NCI-H345 treated with DMSO at 0.1 percent for 48 hours (cell line): Measurements from ENCODE around the gene B4GALT1.

Experiments used
- DNase-seq: peaks from one replicate; lab custom pipeline; 2025; ENCODE audit not compliant: unreplicated experiment; lab: John Stamatoyannopoulos, UW

B4GALT1 gene

DNA sequence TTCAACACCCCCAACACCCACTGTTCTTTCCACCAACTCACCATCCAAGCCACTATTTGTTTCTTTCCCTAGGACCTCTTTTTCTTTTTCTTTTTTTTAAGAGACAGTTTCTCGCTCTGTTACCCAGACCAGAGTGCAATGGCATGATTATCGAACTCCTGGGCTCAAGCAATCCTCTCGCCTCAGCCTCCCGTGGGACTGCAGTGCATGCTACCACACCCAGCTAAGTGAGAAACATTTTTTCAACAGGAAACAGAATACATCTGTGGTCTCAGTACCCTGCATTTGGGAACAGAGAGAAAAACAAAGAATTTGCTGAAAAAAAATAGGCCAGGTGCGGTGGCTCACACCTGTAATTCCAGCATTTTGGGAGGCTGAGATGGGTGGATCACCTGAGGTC lies 24.6 kb downstream of the B4GALT1 start:
- DNase-seq = no peak

DNA sequence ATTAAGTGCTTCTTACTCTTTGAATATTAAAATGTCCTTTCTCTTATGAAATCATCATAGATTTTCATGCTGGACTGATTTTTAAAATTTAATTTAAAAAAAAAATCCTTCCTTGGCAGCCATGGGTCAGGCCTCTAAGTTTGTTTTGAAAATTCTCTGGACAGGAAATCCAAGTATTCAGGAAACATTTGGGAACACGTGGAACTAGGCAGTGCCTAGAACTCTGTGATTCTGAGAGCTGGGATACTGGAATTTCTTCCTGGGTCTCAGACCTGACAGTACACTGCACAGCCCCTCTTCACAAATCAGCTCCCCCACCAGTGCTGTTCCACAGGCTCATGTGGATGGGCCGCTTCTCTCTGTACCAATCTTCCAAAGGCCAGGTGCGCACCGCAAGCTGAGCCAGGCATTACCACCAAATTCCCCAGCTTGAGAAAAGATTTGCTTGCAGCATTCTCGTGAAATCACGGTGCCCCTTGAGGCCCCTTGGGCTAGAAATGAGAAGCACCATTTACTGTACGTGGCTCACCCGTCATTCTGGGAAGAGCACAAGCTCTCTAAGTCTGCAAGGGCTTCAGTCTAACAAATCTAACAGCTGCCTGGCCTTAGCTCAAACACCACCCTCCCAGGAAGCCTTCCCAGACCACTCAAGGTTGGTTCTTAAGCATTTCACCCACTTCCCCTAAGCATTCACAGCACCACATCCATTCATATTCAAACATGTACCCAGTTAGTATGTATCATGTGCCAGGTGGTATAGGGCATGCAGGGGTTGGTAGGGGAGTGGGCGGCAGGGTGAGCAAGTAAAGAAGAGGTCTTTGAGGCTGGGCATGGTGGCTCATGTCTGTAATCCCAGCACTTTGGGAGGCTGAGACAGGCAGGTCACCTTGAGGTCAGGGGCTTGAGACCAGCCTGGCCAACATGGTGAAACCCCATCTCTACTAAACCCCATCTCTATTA lies 26.5 kb downstream of the B4GALT1 start:
- DNase-seq = no peak

DNA sequence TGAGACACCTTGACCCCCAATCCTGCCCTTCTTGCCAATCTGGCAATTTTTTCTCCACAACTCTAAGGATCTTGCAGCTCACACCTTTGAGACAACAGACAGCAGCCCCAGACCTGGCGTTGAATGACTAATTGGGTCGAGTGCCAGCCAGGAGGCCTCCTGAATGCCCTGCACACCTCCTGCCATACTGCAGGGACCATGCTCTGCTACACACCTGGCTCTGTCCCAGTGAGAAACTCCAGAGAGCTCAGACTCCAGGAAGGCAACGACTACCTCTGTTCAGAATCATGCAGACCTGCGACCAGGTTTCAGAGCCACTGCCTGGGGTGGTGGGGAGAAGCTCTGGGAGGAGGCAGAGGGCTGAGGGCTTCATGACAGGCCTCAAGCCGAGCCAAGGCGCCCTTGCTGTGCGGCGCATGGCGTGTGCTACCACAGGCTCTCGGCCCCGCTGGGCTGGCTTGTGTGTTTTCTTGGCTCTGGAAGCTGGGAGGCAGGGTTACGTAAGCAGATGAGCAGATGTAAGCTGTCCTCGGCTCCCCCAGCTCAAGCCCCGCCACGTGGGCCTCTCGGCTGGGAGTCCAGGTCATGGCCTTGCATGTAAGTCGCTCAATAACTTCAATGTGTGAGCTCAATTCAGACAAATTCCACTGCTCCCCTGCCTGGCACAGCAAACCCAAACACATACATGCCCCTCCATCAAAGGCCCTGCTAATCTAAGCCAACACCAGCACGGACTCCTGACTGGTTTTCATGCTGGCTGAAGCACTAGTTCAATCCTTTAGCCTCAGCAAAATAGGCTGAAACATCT lies 27.5 kb downstream of the B4GALT1 start:
- no peak for DNase-seq

DNA sequence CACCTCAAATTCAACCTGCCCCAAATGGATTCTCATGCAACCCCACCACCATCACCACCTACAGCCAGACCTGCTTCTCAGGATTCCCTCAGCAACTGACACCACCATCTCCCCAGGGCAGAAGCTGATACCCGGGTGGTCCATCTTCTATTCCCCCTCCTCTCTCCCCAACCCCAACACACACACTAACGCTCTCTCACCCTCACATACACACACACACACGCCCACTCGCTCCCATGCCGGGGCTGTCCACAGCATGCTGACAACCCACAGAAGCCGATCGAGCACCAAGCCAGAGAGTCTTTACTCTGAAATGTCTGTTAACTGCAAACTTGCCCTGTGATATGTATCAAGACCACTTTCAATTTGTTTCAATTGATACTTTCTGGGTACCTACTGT lies 28.4 kb downstream of the B4GALT1 start:
- no peak for DNase-seq

DNA sequence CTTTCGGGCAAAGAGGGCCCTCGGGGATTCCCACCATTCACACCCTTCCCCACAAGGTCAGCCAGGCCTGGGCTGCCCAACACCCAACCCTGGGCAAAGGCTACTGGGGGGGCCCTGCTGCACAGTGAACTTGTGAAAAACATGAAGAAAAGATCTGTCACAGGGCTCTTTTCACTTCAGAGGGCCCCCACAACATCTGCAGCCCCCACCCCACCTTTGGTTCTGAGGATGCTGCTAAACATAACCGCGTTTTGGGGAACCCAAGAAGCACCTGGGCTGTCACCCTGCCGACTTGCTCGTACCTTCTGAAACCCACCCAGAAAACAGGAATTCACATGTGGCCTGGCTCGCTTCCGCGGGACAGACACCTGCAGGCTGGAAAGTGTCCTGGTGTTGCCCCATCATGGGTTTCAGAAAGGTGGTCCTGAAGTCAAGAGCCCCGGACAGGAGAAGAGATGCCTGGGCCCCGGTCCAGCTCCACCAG lies 29.3 kb downstream of the B4GALT1 start:
- DNase-seq = no peak

DNA sequence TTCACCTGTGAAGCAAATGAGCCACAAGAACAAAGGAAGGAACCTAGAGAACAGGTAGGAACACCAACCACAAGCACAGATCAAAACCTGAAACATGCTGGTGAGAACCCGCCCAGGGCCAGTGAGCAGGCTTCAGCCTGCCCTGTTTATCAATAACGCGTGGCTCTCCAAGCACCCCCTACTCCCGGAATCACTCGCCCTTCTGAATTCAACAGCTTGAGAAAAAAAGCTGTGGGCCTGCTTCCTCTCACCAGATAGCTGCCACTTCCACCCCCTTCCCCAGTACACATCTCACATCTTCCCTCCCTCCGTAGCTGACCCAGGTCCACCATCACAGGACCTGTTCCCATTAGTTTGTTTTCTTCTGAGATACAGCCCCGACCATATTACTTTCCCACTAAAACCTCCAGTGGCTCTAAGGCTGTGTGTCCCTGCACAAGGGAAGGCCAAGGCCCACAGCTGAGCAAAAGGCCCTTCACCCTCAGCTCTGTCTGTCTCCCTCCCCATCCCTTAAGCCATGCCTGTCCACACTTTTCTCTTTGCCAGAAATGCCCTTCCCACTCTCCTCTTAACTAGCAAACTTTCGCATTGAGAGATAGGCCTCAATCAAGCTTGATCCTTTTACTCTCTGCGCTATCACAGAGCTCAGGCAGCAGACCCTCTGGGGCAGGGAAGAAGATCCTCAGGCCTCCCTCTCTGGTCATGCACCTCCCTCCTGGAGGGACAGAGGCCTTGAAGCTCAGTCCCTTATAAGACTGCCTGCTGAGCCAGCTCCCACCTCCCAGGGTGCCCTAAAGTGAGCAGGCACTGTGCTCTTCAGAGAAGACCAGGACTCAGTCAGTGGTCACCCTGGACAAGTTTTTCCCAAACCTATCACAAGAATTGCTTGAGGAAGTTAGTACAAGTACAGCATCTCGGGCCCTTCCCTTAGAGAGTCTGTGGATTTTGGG lies 30.1 kb downstream of the B4GALT1 start:
- no peak for DNase-seq

DNA sequence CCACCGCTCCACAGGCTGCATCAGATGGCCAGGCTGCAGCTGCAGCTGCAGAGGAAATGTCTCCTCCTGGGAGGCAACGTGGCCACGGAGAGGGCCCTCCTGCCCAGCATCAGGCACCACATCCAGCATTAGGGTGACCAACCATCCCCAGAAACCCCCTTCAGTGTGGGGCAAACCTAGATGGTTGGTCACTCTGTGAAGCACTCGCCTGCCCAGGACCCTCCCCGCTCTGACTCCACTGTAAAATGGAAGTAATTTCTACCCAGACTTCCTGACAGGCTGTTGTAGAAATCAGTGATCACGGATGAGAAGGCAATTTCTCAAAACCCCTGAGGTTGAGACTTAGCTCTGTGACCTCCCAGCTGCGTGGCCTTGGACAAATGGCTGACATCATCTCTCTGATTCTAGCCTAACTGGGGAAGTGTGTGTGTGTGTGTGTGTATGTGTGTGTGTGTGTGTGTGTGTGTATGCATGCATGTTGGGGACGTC lies 31.6 kb downstream of the B4GALT1 start:
- DNase-seq = no peak

DNA sequence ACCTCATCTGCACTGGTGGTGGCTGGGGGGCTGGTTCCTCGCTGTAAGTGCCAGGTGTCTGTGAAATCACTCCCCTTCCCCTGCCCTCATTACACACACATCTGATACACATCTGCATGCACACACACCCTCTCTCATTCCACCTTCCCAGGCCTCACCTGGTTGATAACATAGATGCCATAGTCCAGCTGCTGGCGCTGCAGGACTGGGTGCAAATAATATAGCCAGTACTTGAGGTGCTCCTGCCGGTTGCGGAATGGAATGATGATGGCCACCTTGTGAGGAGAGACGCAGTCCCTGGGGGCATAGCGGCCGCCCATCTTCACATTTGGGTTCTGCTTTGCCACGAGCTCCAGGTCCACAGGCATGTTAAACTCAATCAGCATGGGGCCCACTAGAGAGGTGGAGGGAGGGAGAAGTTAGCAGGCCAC lies 32.1 kb downstream of the B4GALT1 start:
- DNase-seq = no peak

DNA sequence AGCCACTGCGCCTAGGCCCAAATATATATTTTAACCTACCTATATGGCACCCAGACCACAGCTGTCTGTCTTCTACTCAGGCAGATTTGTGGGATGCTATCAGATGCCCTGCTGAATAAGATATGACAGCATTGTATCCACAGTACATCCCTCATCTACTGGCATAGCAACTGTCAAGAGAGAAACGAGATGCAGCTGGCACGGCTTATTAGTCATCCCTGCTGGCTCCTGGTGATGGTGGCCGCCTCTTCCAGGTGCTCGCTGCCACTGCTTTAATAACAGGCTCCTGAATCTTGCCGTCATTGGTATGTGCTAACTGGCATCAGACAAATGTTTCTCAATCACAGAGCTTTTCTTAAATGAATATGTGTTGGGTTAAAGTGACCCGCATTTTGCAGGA lies 34.0 kb downstream of the B4GALT1 start:
- no peak for DNase-seq

DNA sequence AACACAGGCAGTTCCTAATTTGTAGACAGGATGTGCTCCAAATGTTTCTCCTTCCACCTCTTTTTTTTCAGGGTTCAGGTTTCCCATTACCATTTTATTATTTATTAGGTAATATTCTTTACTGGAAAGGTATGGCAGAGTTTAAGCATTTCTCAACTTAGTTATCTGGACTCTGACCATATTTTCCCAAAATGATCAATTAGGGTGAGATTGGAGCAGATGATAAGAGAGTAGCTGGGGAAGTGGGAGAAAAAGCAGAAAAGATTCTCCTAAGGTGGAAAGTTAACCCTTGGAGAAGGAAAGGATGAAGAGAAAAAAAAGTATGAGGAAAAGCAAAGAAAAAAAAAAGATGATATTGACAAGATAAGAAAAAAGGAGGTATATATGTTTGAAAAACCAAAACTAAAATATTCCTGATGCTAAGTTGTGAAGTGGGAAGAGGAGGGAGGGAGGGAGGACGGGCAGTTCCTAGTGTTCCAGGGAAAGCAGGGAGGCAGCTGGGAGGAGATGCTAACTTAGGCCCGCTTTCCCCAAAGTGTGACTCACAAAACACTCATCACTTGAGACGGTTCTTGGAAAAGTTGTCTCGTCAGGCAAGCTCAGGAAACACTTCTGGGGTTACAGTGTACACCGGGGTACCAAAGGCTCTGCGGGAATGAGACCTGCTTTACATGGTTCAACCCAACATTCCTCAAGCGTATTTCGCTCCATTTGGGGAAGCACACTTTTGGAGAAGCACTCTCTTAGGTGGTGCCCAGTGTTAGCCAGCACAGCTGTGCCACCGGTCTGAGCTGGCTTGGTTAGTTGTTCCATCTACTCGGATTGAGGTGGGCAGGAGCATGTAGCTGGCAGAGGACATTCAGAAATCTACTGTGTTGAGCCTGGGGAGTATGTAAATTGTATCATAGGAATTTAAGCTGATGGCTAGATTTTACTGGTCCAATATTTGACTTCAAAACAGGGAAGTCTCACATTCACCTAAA lies 35.1 kb downstream of the B4GALT1 start:
- no peak for DNase-seq

DNA sequence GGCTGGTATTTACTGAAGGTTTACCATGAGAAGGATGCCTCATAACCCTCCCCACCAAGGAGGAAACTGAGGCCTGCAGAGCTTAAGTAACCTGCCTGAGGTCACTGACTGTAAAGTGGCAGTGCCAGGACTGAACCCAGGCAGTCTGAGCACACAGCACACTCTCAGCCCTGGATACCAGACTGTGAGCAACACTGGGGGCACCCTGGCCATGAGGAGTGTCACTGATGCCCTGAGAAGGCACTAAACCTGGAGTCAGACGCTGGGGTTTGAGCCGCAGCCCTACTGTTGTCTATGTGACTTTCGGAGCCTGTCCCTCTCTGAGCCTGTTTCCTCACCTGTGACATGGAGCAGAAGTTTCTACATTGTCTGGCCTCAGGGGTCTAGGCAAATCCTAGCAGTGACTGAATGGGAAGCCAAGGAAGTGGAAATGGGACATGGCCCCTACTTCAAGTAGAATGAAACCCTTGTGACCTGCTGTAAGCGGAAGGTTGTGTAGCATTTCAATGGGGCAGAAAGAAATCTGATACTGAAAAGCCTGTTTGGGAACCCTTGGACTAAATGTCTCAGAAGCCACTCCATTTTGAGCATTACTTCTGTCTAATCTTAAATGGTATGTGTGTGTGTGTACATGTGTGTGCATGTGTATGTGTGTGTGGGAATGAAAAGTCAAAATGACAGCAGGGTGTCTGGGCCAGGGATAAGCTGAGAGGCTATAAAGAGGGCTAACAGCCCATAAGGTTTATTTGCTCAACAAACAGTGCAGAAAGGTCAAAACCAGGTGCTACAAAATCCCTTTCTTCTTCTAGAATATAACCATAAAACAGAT lies 36.0 kb downstream of the B4GALT1 start:
- DNase-seq = no peak

DNA sequence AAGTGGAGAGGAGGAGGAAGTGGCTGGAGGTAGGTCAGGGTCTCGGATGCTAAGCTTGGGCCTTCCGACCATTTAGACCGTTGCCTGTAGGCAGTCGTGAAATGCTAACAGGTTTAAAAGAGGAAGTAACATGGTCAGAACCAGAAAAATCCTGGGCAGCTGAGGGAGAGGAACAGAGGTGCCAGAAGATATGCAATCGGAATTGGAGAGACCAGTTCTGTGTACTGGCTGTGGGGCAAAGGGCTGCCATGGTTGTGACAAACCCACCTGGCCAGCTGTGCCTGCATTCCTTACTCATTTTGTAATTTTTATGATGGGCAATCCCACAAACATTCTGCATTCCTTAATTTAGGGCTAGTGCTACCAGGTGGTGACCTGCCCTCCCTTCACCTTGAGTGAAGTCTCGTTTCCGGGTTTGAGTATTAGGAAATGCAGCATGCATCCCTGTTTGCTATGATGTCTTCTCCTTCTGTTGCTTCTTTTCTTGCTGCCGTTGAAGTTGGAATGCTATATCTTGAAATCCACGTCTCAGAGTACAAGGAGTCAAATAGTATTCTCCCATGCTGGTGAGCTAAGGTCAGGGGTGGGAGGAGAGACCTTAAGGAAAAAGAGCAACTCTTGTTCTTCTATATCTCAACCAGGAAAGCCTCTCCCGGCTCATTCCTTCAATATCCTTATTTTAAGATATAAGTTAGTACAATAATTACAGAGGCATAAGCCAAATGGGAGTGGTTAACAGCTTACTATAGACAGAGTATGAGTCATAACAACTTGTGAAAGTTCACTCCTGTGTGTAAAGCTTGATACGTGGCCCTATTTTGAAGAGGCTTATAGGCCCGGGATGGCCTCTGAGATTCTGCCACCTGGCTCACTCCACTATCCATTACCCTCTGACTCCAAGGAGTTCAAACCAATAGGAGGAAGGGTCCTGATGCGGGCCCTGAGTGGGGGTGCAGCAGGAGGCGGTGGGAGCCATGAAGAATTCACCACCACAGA lies 37.0 kb downstream of the B4GALT1 start:
- DNase-seq = no peak

DNA sequence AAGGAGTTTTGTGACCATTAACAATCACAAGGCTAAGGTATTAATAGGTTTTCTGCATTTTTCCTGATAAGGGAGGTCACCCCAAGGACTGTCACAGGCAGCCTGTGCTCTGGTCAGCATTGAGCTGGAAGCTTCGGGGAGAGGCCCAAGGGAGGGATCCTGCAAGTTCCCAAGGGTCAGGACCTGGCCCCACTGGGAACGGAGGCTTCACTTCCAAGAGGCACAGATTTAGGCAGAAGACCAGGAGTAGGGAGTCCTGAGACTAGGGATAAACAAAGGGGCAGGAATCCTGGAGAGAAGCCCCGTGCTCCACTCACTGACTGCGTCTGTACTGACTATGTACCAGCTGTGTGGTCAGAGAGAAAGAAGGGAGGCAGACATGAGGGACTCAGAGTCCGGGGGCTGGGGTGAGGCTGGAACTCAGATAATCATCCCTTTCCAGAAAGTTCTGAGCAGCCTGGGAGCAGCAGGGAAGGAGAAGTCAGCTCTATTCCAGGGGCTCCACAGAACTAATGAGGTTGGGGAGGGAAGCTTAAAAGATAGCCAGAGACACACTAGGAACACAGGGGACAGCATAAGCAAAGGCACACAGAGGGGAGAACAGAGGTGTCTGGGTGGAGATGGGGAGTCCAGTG lies 37.8 kb downstream of the B4GALT1 start:
- no peak for DNase-seq

DNA sequence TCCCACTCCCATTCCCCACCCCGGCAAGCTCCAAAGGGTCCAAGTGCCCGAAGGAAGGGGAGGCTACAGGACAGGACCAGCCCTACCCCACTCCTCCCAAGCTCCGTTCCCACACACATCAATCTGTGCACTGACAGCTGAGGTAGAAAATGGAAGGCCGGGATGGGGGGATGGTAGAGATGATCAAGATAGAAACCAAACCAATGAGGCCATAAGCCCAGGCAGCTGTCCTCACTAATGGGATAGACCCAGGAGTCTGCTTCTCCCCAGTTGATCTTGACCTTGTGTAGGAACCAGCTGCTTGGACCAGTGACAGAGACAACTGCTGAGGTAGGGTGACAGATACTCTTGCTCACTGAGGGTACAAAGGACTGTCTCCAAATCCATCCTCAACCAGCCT lies 38.6 kb downstream of the B4GALT1 start:
- no peak for DNase-seq

DNA sequence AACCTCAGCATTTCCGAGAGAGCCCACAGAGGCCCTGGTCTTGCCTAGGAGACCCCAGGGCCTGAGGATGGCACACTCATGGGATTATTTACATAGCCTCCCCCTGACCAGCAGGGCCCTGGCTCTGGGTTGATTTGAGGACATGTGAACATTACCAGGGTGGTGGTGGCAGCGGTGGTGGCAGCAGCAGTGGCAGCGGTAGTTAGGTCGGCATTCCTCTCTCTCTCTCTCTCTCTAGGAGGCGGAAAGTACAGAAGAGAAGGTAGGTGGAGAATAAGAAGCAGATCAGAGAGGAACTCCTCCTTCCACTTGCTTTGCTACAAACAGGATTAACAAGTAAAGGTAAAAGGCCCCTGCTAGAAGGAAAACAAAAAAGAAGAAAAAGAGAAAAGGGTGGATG lies 39.3 kb downstream of the B4GALT1 start:
- DNase-seq = no peak

DNA sequence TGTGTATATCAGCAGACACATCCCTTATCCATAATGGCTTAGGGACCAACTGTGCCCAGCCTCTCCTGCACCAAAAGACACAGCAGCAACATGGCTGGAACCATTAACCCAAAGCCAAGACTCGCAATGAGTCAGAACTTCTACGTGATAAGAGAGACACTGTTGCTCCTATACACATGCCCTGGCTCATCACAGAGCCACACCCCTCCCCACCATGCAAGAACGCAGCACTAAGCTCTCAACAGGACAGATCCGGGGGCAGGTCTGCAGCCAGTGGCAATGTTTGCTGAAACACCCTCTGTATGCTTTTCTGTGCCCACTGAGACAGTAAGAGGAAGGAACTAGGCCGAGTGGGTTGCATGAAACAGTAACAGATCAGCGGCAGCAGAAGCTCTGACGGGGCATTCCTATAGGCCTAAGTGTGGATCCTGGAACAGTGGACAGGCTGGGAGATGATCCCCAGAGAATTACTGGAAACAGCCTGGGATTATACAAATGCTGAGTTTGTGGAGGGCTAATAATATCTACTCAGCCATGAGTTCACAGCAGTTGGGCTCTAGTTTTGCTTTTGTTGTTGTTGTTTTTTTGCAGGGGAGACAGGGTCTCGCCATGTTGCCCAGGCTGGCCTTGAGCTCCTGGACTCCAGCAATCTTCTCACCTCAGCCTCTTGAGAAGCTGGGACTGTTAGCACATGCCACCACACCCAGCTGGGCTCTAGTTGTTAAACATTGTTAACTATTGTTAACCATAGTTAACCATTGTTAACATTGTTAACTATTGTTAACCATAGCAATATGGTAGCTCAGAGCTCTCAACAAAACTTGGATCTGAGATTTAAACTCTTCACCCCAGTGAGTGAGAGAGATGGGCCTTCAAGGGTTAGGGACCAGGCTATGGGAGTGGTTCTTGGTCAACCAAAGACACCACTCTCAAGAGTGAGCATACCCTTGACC lies 41.0 kb downstream of the B4GALT1 start:
- no peak for DNase-seq
